ENCODE measurements around the gene CTCFL.

DNA sequence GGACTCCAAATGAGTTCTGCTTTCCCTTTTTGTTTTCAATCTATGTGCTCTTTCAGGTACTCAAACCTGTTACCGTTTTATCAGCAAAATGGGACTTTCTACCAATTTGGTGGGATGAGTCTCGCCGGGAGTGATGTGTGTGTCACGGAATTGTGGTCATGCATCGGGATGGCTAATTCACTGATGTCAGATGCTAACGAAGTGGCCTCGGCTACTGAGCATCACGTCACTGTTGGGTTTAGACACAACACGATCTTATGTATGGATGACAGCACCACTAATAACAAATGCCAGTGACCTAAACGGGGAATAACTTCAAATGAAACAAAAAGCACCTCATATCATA, 34.3 kb upstream of the CTCFL start:
- TF ChIP-seq POLR2A (IDR thresholded peaks at IDR 0.05) (no peak), CTCF (IDR thresholded peaks at IDR 0.05) (no peak)
